ENCODE measurements around the gene UBE2N. TPM values are rescaled to one million over a fixed set of nuclear protein-coding genes. Genes with fewer than 3 reads are reported as not detected.

Gene UBE2N
- total and polyA plus RNA-seq, 4 experiments from 2014 or later: 71.2 to 227 (median 136) TPM

DNA sequence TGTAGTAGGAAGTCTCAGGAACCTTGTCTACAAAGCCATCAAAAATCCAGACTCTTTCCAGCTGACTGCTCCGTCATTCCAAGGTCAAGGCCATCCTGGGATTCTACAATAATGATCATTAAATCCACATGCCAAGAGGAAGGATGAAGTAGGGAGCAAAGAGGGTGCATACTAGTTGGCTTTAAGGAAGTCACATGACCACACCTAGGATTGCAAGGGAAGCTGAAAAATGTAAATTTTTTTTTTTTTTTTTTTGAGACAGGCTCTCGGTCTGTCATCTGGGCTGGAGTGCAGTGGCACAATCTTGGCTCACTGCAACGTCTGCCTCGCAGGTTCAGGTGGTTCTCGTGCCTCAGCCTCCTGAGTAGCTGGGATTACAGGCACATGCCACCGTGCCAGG lies 18.3 kb upstream of the UBE2N start:
- H3K4me1 Mint-ChIP-seq: peaks cover 0 to 2% (median 0%) of the 10 kb centered on the region in 4 donors
- H3K27me3 Mint-ChIP-seq: peaks cover 0 to 5% of the 10 kb centered on the region in 2 donors
- Histone ChIP-seq H3K4me3 (ENCODE audit: low read length in 2 of 2) (no peak overlapping the region), H3K27ac (ENCODE audit: low read depth, low read length) (no peak overlapping the region), H3K36me3 (ENCODE audit: insufficient read depth, low read length) (no peaks in the 10 kb centered on the region), H3K27me3 (ENCODE audit: insufficient read depth, low read length) (no peaks in the 10 kb centered on the region), H3K9me3 (ENCODE audit: control insufficient read depth in 1 of 2, low read length in 2 of 2) (no peaks in the 10 kb centered on the region), H3K4me1 (ENCODE audit: insufficient read depth, low read length) (no peaks in the 10 kb centered on the region)
- POLR2A ChIA-PET (ENCODE audit: partially characterized antibody): interaction anchor here (0.6 kb wide), 1 partner anchor 1837 kb away, joined by 3 read pairs; no protein-coding TSS in a partner anchor
- H3K27ac Mint-ChIP-seq: no peak overlapping the region
- H3K4me3 Mint-ChIP-seq: no peak overlapping the region
- H3K9me3 Mint-ChIP-seq: peaks cover 0 to 2% (median 0%) of the 10 kb centered on the region in 8 donors
- no peaks in the 10 kb centered on the region for H3K36me3 Mint-ChIP-seq
- no peak for DNase-seq
- CTCF ChIA-PET (ENCODE audit: partially characterized antibody): no interaction called here
- intact Hi-C loops (cut with micrococcal nuclease): no loop called here

DNA sequence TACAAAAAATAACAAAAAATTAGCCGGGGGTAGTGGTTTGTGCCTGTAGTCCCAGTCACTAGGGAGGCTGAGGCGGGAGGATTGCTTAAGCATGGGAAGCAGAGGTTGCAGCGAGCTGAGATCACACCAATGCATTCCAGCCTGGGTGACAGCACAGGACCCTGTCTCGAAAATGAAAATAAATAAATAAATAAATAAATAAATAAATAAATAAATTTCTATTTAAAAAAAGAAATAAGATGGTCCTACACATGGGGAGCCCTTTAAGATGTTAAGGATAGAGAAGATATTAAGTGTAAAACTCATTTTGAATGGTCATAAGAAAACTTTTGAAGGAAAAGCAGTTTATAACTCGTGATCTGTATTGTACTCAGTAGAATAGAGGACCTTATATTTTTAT lies 17.4 kb upstream of the UBE2N start:
- ChIA-PET POLR2A (ENCODE audit: partially characterized antibody) (interaction anchor here (1.2 kb wide), 1 partner anchor 8 kb away, joined by 3 read pairs; the partner anchor contains the start of gene MRPL42), CTCF (ENCODE audit: partially characterized antibody) (no interaction called here)
- DNase-seq: no peak
- Histone ChIP-seq H3K27me3 (ENCODE audit: insufficient read depth, low read length) (no peaks in the 10 kb centered on the region), H3K9me3 (ENCODE audit: control insufficient read depth in 1 of 2, low read length in 2 of 2) (no peaks in the 10 kb centered on the region), H3K4me3 (ENCODE audit: low read length in 2 of 2) (no peak overlapping the region), H3K27ac (ENCODE audit: low read depth, low read length) (no peak overlapping the region), H3K4me1 (ENCODE audit: insufficient read depth, low read length) (no peaks in the 10 kb centered on the region), H3K36me3 (ENCODE audit: insufficient read depth, low read length) (no peaks in the 10 kb centered on the region)
- intact Hi-C loops (cut with micrococcal nuclease): no loop called here
- H3K36me3 Mint-ChIP-seq: no peaks in the 10 kb centered on the region
- H3K27me3 Mint-ChIP-seq: peaks cover 0 to 5% of the 10 kb centered on the region in 2 donors
- peaks cover 0 to 2% (median 0%) of the 10 kb centered on the region in 8 donors for H3K9me3 Mint-ChIP-seq
- peaks cover 0 to 2% (median 0%) of the 10 kb centered on the region in 4 donors for H3K4me1 Mint-ChIP-seq
- no peak overlapping the region for H3K4me3 Mint-ChIP-seq
- H3K27ac Mint-ChIP-seq: no peak overlapping the region

DNA sequence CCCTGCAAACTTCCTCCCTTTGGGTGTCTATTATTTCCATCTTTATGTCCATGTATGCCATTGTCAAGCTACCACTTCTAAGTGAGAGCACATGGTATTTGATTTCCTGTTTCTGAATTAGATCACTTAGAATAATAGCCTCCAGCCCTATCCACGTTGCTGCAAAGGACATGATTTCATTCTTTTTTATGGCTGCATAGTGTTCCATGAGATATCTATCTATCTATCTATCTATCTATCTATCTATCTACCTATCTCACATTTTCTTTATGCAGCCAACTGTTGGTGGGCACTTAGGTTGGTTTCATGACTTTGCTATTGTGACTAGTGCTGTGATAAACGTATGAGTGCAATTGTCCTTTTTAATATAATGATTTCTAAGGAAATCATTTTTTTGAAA lies 14.3 kb upstream of the UBE2N start:
- POLR2A ChIA-PET (ENCODE audit: partially characterized antibody): no interaction called here
- CTCF ChIA-PET (ENCODE audit: partially characterized antibody): no interaction called here
- Histone ChIP-seq H3K27me3 (ENCODE audit: insufficient read depth, low read length) (no peaks in the 10 kb centered on the region), H3K4me1 (ENCODE audit: insufficient read depth, low read length) (no peaks in the 10 kb centered on the region), H3K4me3 (ENCODE audit: low read length in 2 of 2) (no peak overlapping the region), H3K9me3 (ENCODE audit: control insufficient read depth in 1 of 2, low read length in 2 of 2) (no peaks in the 10 kb centered on the region), H3K27ac (ENCODE audit: low read depth, low read length) (no peak overlapping the region), H3K36me3 (ENCODE audit: insufficient read depth, low read length) (no peaks in the 10 kb centered on the region)
- Mint-ChIP-seq H3K4me1 (peaks cover 0 to 2% (median 0%) of the 10 kb centered on the region in 4 donors), H3K27ac (no peak overlapping the region), H3K9me3 (peaks cover 0 to 2% (median 0%) of the 10 kb centered on the region in 8 donors), H3K36me3 (no peaks in the 10 kb centered on the region), H3K27me3 (peaks cover 0 to 5% of the 10 kb centered on the region in 2 donors), H3K4me3 (no peak overlapping the region)
- intact Hi-C loops (cut with micrococcal nuclease): no loop called here
- DNase-seq: no peak

DNA sequence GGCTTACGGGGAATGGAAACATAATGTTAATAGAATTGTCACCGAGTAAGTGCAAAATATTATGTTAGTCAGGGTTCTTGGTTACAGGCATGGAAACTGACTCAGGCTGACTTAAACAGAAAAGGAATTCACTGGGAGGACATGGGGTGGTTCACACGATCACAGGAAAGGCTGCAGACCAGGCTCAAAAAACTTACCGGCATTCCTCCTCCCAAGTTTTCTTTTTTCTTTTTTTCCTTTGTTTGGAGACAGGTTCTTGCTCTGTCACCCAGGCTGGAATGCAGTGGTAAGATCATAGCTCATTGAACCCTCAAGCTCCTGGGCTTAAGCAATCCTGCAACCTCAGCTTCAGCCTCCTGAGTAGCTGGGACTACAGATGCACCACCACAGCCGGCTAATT lies 11.9 kb upstream of the UBE2N start:
- H3K27me3 ChIP-seq (ENCODE audit: insufficient read depth, low read length): no peaks in the 10 kb centered on the region
- Mint-ChIP-seq H3K36me3 (no peaks in the 10 kb centered on the region), H3K4me3 (no peak overlapping the region), H3K27ac (no peak overlapping the region), H3K4me1 (peaks cover 7 to 9% (median 8%) of the 10 kb centered on the region in 4 donors), H3K27me3 (peaks cover 1 to 2% of the 10 kb centered on the region in 2 donors), H3K9me3 (peaks cover 0 to 2% (median 0%) of the 10 kb centered on the region in 8 donors)
- ChIA-PET CTCF (ENCODE audit: partially characterized antibody) (interaction anchor here (0.9 kb wide), 1 partner anchor 14 kb away, joined by 3 read pairs; the partner anchor contains the start of gene MRPL42), POLR2A (ENCODE audit: partially characterized antibody) (no interaction called here)
- H3K36me3 ChIP-seq (ENCODE audit: insufficient read depth, low read length): no peaks in the 10 kb centered on the region
- no peaks in the 10 kb centered on the region for H3K9me3 ChIP-seq (ENCODE audit: control insufficient read depth in 1 of 2, low read length in 2 of 2)
- intact Hi-C loops (cut with micrococcal nuclease): no loop called here
- H3K4me1 ChIP-seq (ENCODE audit: insufficient read depth, low read length): peaks cover 9% of the 10 kb centered on the region
- H3K27ac ChIP-seq (ENCODE audit: low read depth, low read length): no peak overlapping the region
- DNase-seq: no peak
- no peak overlapping the region for H3K4me3 ChIP-seq (ENCODE audit: low read length in 2 of 2)

DNA sequence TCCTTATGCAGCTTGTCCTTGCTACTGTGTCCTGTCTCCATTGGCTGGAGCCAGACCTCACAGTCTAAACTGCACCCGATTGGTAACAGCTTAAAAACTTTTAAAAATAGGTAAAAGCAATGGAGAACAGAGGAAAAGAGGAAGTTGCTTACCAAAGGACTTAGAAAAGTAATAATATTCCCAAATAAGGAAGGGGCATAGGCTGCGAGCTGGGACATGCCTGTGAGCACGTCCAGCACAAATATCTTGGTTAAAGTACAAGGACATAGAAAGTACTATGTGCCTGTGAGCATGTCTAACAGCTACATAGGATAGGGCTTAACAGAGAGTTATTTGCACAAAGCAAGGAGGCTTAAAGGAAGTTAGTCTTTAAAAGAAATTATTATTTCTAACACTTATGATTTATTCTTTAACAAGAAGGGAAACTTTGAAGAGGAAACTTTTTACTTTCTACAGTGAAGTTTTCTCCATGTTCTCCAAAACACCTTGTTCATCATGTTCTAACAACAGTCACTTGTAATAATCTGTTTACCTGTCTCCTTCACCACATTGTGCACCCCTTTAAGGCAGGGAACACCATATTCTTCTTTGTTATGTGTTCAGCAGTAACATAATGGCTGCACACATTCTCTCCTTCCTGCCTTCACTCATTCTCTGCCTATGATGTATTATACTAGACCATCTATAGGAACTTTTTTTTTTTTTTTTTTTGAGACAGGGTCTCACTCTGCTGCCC lies 9.8 kb upstream of the UBE2N start:
- Mint-ChIP-seq H3K27ac (no peak overlapping the region), H3K9me3 (peaks cover 0 to 2% (median 0%) of the 10 kb centered on the region in 8 donors), H3K36me3 (no peaks in the 10 kb centered on the region), H3K4me3 (no peak overlapping the region), H3K27me3 (peaks cover 1 to 3% of the 10 kb centered on the region in 2 donors), H3K4me1 (peaks cover 19 to 22% (median 20%) of the 10 kb centered on the region in 4 donors)
- intact Hi-C loops (cut with micrococcal nuclease): no loop called here
- DNase-seq: no peak
- H3K27me3 ChIP-seq (ENCODE audit: insufficient read depth, low read length): no peaks in the 10 kb centered on the region
- H3K4me1 ChIP-seq (ENCODE audit: insufficient read depth, low read length): peaks cover 26% of the 10 kb centered on the region
- no peaks in the 10 kb centered on the region for H3K9me3 ChIP-seq (ENCODE audit: control insufficient read depth in 1 of 2, low read length in 2 of 2)
- CTCF ChIA-PET (ENCODE audit: partially characterized antibody): no interaction called here
- POLR2A ChIA-PET (ENCODE audit: partially characterized antibody): no interaction called here
- no peaks in the 10 kb centered on the region for H3K36me3 ChIP-seq (ENCODE audit: insufficient read depth, low read length)
- no peak overlapping the region for H3K27ac ChIP-seq (ENCODE audit: low read depth, low read length)
- no peak overlapping the region for H3K4me3 ChIP-seq (ENCODE audit: low read length in 2 of 2)

DNA sequence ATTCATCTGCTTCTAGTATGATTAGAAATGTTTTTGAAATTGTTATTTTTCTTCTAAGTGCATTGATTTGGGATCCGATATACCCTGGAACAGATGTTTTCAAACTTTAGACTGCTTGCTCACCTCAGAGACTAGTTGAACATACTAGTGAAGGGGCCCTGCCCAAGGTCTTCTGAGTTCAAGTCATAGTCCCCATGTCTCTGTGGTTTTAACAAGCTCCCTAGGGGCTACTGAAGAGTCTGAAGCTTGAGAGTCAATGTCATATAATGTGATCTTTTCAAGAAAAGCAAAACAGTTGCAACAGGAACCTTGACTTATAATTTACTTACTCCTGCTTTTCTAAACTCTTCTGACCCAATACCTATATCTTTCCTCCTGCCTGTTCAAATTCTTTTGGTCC lies 7.5 kb upstream of the UBE2N start:
- Histone ChIP-seq H3K27me3 (ENCODE audit: insufficient read depth, low read length) (no peaks in the 10 kb centered on the region), H3K27ac (ENCODE audit: low read depth, low read length) (no peak overlapping the region), H3K36me3 (ENCODE audit: insufficient read depth, low read length) (no peaks in the 10 kb centered on the region), H3K9me3 (ENCODE audit: control insufficient read depth in 1 of 2, low read length in 2 of 2) (no peaks in the 10 kb centered on the region), H3K4me3 (ENCODE audit: low read length in 2 of 2) (no peak overlapping the region), H3K4me1 (ENCODE audit: insufficient read depth, low read length) (peaks cover 26% of the 10 kb centered on the region)
- peaks cover 19 to 22% (median 20%) of the 10 kb centered on the region in 4 donors for H3K4me1 Mint-ChIP-seq
- ChIA-PET CTCF (ENCODE audit: partially characterized antibody) (interaction anchor here (1.0 to 1.4 kb wide), 3 partner anchors 28 to 53 kb away, joined by 3 to 8 read pairs (median 4); no protein-coding TSS in a partner anchor), POLR2A (ENCODE audit: partially characterized antibody) (no interaction called here)
- H3K9me3 Mint-ChIP-seq: no peaks in the 10 kb centered on the region
- peak overlapping the region in 4 of 7 donors; percentile 78 to 90 (median 81) for H3K27ac Mint-ChIP-seq
- H3K4me3 Mint-ChIP-seq: peak overlapping the region in 3 of 8 donors; percentile 25 to 75 (median 68)
- H3K36me3 Mint-ChIP-seq: no peaks in the 10 kb centered on the region
- peaks cover 1% of the 10 kb centered on the region in 2 donors for H3K27me3 Mint-ChIP-seq
- no peak for DNase-seq
- intact Hi-C loops (cut with micrococcal nuclease): no loop called here

DNA sequence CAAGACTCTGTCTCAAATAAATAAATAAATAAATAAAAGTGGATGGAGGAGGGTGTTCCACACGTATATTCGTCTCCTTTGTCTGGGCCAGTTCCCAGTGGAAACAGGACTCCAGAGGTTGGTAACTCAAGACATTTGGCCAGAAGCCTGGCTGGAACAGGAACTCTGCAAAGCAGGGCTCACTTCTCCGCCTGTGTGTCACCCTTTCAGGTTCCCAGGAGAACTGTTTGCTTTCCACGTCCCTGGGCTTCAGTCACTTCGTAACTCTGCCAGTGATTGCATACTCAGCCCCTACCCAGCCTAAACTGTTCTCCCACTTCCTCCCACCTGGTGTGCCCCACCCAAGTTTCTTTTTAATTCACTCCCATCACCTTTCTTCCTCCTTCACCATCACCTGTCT lies 7.0 kb upstream of the UBE2N start:
- no peak overlapping the region for H3K27ac ChIP-seq (ENCODE audit: low read depth, low read length)
- H3K4me1 Mint-ChIP-seq: peaks cover 19 to 22% (median 20%) of the 10 kb centered on the region in 4 donors
- POLR2A ChIA-PET (ENCODE audit: partially characterized antibody): interaction anchor here (0.6 kb wide), 1 partner anchor 626 kb away, joined by 3 read pairs; no protein-coding TSS in a partner anchor
- H3K9me3 ChIP-seq (ENCODE audit: control insufficient read depth in 1 of 2, low read length in 2 of 2): no peaks in the 10 kb centered on the region
- DNase-seq: no peak
- no peaks in the 10 kb centered on the region for H3K36me3 Mint-ChIP-seq
- H3K36me3 ChIP-seq (ENCODE audit: insufficient read depth, low read length): no peaks in the 10 kb centered on the region
- H3K4me3 ChIP-seq (ENCODE audit: low read length in 2 of 2): no peak overlapping the region
- no peaks in the 10 kb centered on the region for H3K9me3 Mint-ChIP-seq
- intact Hi-C loops (cut with micrococcal nuclease): loop anchor here (1.0 kb wide), 1 partner anchor 19 kb away; the partner anchor contains the start of gene MRPL42
- CTCF ChIA-PET (ENCODE audit: partially characterized antibody): interaction anchor here (1.4 kb wide), 1 partner anchor 54 kb away, joined by 3 read pairs; no protein-coding TSS in a partner anchor
- peak overlapping the region in 5 of 7 donors; percentile 78 to 90 (median 83) for H3K27ac Mint-ChIP-seq
- H3K27me3 ChIP-seq (ENCODE audit: insufficient read depth, low read length): no peaks in the 10 kb centered on the region
- H3K4me1 ChIP-seq (ENCODE audit: insufficient read depth, low read length): peaks cover 26% of the 10 kb centered on the region
- peaks cover 1% of the 10 kb centered on the region in 2 donors for H3K27me3 Mint-ChIP-seq
- H3K4me3 Mint-ChIP-seq: peak overlapping the region in 4 of 8 donors; percentile 11 to 75 (median 46)

All from CD4-positive, alpha-beta memory T cell (primary cell).